GM12891 (cell line): ENCODE results near the gene MAP3K21. TPM values are rescaled to one million over a fixed set of nuclear protein-coding genes. Genes with fewer than 3 reads are reported as not detected.
A peak's percentile ranks its signal among the peaks of the same experiment; 100 is the strongest.

Experiments used
- DNase-seq: peaks from one replicate; pipeline ENCODE4 v3.0.0; 2011; ENCODE audit warnings: low spot score; ENCODE audit not compliant: insufficient read length
- FAIRE-seq: peaks from 2 replicates; lab custom pipeline; 2011; peaks lifted over from hg19 to GRCh38; lab: Jason Lieb, UNC
- PAX5 ChIP-seq: IDR thresholded peaks from 2 replicates; pipeline ENCODE4 v1.6.1; 2011; ENCODE audit warnings: low read length, moderate library complexity, mild to moderate bottlenecking; ENCODE audit not compliant: insufficient read depth, severe bottlenecking
- POLR2A ChIP-seq: IDR thresholded peaks from 2 replicates; pipeline ENCODE4 v1.6.1; 2011; ENCODE audit warnings: low read depth, low read length, control low read depth
- POLR2AphosphoS5 ChIP-seq: IDR thresholded peaks from 2 replicates; pipeline ENCODE4 v1.6.1; 2011; ENCODE audit warnings: low read depth, low read length, control low read depth
- POU2F2 ChIP-seq: IDR thresholded peaks from 2 replicates; pipeline ENCODE4 v1.6.1; 2011; ENCODE audit warnings: low read depth, mild to moderate bottlenecking, control low read depth, low read length, moderate library complexity
- SPI1 ChIP-seq: IDR thresholded peaks from 2 replicates; pipeline ENCODE4 v1.6.1; 2011; ENCODE audit warnings: low read depth, low read length, control low read depth
- TAF1 ChIP-seq: IDR thresholded peaks from 2 replicates; pipeline ENCODE4 v1.6.1; 2011; ENCODE audit warnings: low read depth, low read length, control low read depth
- polyA plus RNA-seq: library from polyadenylated mRNA; unstranded; fragments of >200 nt; gene quantifications from one replicate; pipeline ENCODE4 v1.2.1, GENCODE V29; 2012; ENCODE audit warnings: low read depth, missing spikeins, inconsistent platforms; ENCODE audit not compliant: missing spikeins

Gene MAP3K21
- 0.03 TPM for polyA plus RNA-seq

GRCh38 chr1:233327651-233328141, at the start of gene MAP3K21:
MAP3K21 (plus strand) TSS chr1:233327724; CDS start chr1:233328029, 305 bp downstream.
- TF ChIP-seq POLR2AphosphoS5 (no peak), SPI1 (no peak), PAX5 (no peak), TAF1 (no peak), POU2F2 (no peak), POLR2A (no peak)
- FAIRE-seq (peak; percentile 43), DNase-seq (peak; percentile 12)

- FAIRE-seq, result no peak
- no peak for DNase-seq
- no peak for TF ChIP-seq SPI1
- no peak for TF ChIP-seq PAX5
- TF ChIP-seq POLR2A, result no peak
- TF ChIP-seq POU2F2, result no peak
- no peak for TF ChIP-seq TAF1
- TF ChIP-seq POLR2AphosphoS5, result no peak
These were observed 48.9 kb upstream of the MAP3K21 start for GRCh38 chr1:233278631-233279030.

- DNase-seq (no peak), FAIRE-seq (no peak)
- TF ChIP-seq POLR2AphosphoS5 (no peak), PAX5 (no peak), POLR2A (no peak), POU2F2 (no peak), SPI1 (no peak), TAF1 (no peak)
These were observed 47.6 kb upstream of the MAP3K21 start for GRCh38 chr1:233279971-233280370.

GRCh38 chr1:233281711-233282581, 45.6 kb upstream of the MAP3K21 start:
- DNase-seq, result peak; percentile 24
- FAIRE-seq, result peak; percentile 76
- TF ChIP-seq TAF1, result no peak
- no peak for TF ChIP-seq PAX5
- TF ChIP-seq POLR2AphosphoS5, result no peak
- TF ChIP-seq SPI1, result no peak

- DNase-seq, result no peak
- TF ChIP-seq POU2F2, result no peak
- no peak for TF ChIP-seq POLR2A
- no peak for TF ChIP-seq SPI1
- no peak for TF ChIP-seq PAX5
- no peak for TF ChIP-seq TAF1
- TF ChIP-seq POLR2AphosphoS5, result no peak
- no peak for FAIRE-seq
These were observed 45.0 kb upstream of the MAP3K21 start for GRCh38 chr1:233282582-233282886.

- FAIRE-seq (no peak), DNase-seq (no peak)
These were observed 37.8 kb upstream of the MAP3K21 start for GRCh38 chr1:233289676-233290075.

GRCh38 chr1:233290396-233291034, 37.0 kb upstream of the MAP3K21 start:
- FAIRE-seq (no peak), DNase-seq (no peak)

More at GRCh38 chr1:233289676-233290075, 37.8 kb upstream of the MAP3K21 start:
- TF ChIP-seq TAF1 (no peak), POLR2AphosphoS5 (no peak), POLR2A (no peak), PAX5 (no peak), SPI1 (no peak), POU2F2 (no peak)

GRCh38 chr1:233293556-233294446, 33.7 kb upstream of the MAP3K21 start:
- TF ChIP-seq POLR2AphosphoS5 (no peak), PAX5 (no peak), TAF1 (no peak)
- DNase-seq (no peak), FAIRE-seq (no peak)

More at GRCh38 chr1:233290396-233291034, 37.0 kb upstream of the MAP3K21 start:
- no peak for TF ChIP-seq POLR2A
- peak; percentile 65 for TF ChIP-seq SPI1

- peak; percentile 56 for FAIRE-seq
- DNase-seq, result peak; percentile 14
- TF ChIP-seq POU2F2, result no peak
- TF ChIP-seq TAF1, result no peak
- TF ChIP-seq SPI1, result no peak
- no peak for TF ChIP-seq POLR2A
- TF ChIP-seq PAX5, result no peak
- no peak for TF ChIP-seq POLR2AphosphoS5
These were observed 32.6 kb upstream of the MAP3K21 start for GRCh38 chr1:233294913-233295236.
